Loucy (cell line): ENCODE data around the gene RILP.

Experiments used
- H2AFZ ChIP-seq: fragments of 200-600 bp; sonication (generic); 2 replicates; pipeline ENCODE4 v1.6.0; 2016; ENCODE audit warnings: antibody characterized with exemption, mild to moderate bottlenecking, low read length, moderate library complexity
- H3F3A ChIP-seq: fragments of 200-600 bp; 2 replicates; pipeline ENCODE4 v1.6.0; 2016; ENCODE audit warnings: antibody characterized with exemption, low read depth, mild to moderate bottlenecking
- H3K27me3 ChIP-seq: fragments of 200-600 bp; sonication (generic); 2 replicates; pipeline ENCODE4 v1.6.1; 2014; ENCODE audit warnings: low read length, mild to moderate bottlenecking; ENCODE audit not compliant: insufficient read depth, poor library complexity, severe bottlenecking
- H3K36me3 ChIP-seq: fragments of 200-600 bp; sonication (generic); 2 replicates; pipeline ENCODE4 v1.6.1; 2016; ENCODE audit warnings: low read length; ENCODE audit not compliant: insufficient read depth
- H3K4me1 ChIP-seq: fragments of 200-600 bp; sonication (generic); 2 replicates; pipeline ENCODE4 v1.5.1; 2014; ENCODE audit warnings: low read length, mild to moderate bottlenecking; ENCODE audit not compliant: insufficient read depth, poor library complexity, severe bottlenecking
- H3K4me2 ChIP-seq: fragments of 200-600 bp; sonication (generic); 2 replicates; pipeline ENCODE4 v1.6.0; 2014; ENCODE audit warnings: antibody characterized with exemption, low read length, low read depth, mild to moderate bottlenecking; ENCODE audit not compliant: poor library complexity, severe bottlenecking
- H3K4me3 ChIP-seq: fragments of 200-600 bp; sonication (generic); 2 replicates; pipeline ENCODE4 v1.5.1; 2014; ENCODE audit warnings: low read length, mild to moderate bottlenecking, mixed read lengths; ENCODE audit not compliant: poor library complexity, severe bottlenecking
- H3K79me2 ChIP-seq: fragments of 200-600 bp; sonication (generic); 2 replicates; pipeline ENCODE4 v1.6.1; 2014; ENCODE audit warnings: low read length; ENCODE audit not compliant: insufficient read depth
- H3K9ac ChIP-seq: fragments of 200-600 bp; sonication (generic); 2 replicates; pipeline ENCODE4 v1.6.0; 2014; ENCODE audit warnings: mild to moderate bottlenecking, low read depth, low read length, moderate library complexity; ENCODE audit not compliant: poor library complexity, severe bottlenecking
- H3K9me2 ChIP-seq: fragments of 200-600 bp; sonication (generic); replicated peaks from 2 replicates; pipeline ENCODE4 v1.6.1; 2016; ENCODE audit warnings: low read depth, low read length, mixed read lengths
- H3K9me3 ChIP-seq: fragments of 200-600 bp; sonication (generic); 2 replicates; pipeline ENCODE4 v1.6.1; 2014; ENCODE audit warnings: mild to moderate bottlenecking, antibody characterized with exemption, low read length, low read depth; ENCODE audit not compliant: insufficient read depth
- H4K20me1 ChIP-seq: fragments of 200-600 bp; sonication (generic); 2 replicates; pipeline ENCODE4 v1.6.0; 2014; ENCODE audit warnings: antibody characterized with exemption, low read length, mild to moderate bottlenecking; ENCODE audit not compliant: insufficient read depth, poor library complexity, severe bottlenecking
- CTCF ChIP-seq: fragments of 200-600 bp; sonication (generic); conservative IDR thresholded peaks from 2 replicates; pipeline ENCODE4 v1.5.1; 2014; ENCODE audit warnings: mild to moderate bottlenecking, antibody characterized with exemption, low read length
- EZH2phosphoT487 ChIP-seq: fragments of 200-600 bp; IDR thresholded peaks from 2 replicates; pipeline ENCODE4 v1.6.1; 2018; ENCODE audit warnings: antibody characterized with exemption, mild to moderate bottlenecking, moderate library complexity, borderline replicate concordance

RILP gene

GRCh38 chr17:1621273-1621954 lies 28.3 kb downstream of the RILP start:
- H3K4me1 ChIP-seq, result peaks cover 17% of the 10 kb centered on the region
- H2AFZ ChIP-seq, result no peak overlapping the region
- H3K9me2 ChIP-seq, result no peaks in the 10 kb centered on the region
- H3K4me2 ChIP-seq, result no peak overlapping the region
- H3K9me3 ChIP-seq, result no peaks in the 10 kb centered on the region
- no peaks in the 10 kb centered on the region for H3K27me3 ChIP-seq
- no peaks in the 10 kb centered on the region for H3F3A ChIP-seq
- H3K4me3 ChIP-seq, result no peak overlapping the region
- no peak for TF ChIP-seq CTCF
- TF ChIP-seq EZH2phosphoT487, result no peak
- no peaks in the 10 kb centered on the region for H3K36me3 ChIP-seq
- H3K9ac ChIP-seq, result peak overlapping the region; percentile 2
- H3K79me2 ChIP-seq, result peaks cover 36% of the 10 kb centered on the region; the same call in 1 of the 2 replicates
- H4K20me1 ChIP-seq, result no peaks in the 10 kb centered on the region

- Histone ChIP-seq H2AFZ (no peak overlapping the region), H3K9ac (peak overlapping the region; percentile 2), H4K20me1 (no peaks in the 10 kb centered on the region), H3K27me3 (no peaks in the 10 kb centered on the region), H3K79me2 (peaks cover 27% of the 10 kb centered on the region; the same call in 1 of the 2 replicates), H3K4me3 (no peak overlapping the region), H3K4me2 (no peak overlapping the region), H3K4me1 (peaks cover 8% of the 10 kb centered on the region), H3K36me3 (no peaks in the 10 kb centered on the region), H3K9me2 (no peaks in the 10 kb centered on the region), H3K9me3 (no peaks in the 10 kb centered on the region), H3F3A (no peaks in the 10 kb centered on the region)
- TF ChIP-seq CTCF, result no peak
- no peak for TF ChIP-seq EZH2phosphoT487
These were observed 29.2 kb downstream of the RILP start for GRCh38 chr17:1620486-1620885.

- Histone ChIP-seq H3K27me3 (no peaks in the 10 kb centered on the region), H3K9me3 (no peaks in the 10 kb centered on the region), H3K9me2 (no peaks in the 10 kb centered on the region), H3F3A (no peaks in the 10 kb centered on the region), H3K36me3 (no peaks in the 10 kb centered on the region; the same call in 1 of the 2 replicates), H3K4me2 (no peak overlapping the region), H4K20me1 (no peaks in the 10 kb centered on the region), H3K4me3 (no peak overlapping the region), H3K79me2 (0 out of 2 replicates have a peak, but pooled peaks cover 9% of the 10 kb centered on the region), H2AFZ (no peak overlapping the region), H3K9ac (no peak overlapping the region), H3K4me1 (no peaks in the 10 kb centered on the region)
- TF ChIP-seq CTCF (no peak), EZH2phosphoT487 (no peak)
These were observed 32.0 kb downstream of the RILP start for GRCh38 chr17:1617620-1618174.
